GM23338 (cell line): ENCODE data around the gene CD86. TPM values are rescaled to one million over a fixed set of nuclear protein-coding genes. Genes with fewer than 3 reads are reported as not detected.

ENCODE experiments used
- ATAC-seq: fragments of 200-7000 bp; cut with Tn5 transposase; 3 replicates; pipeline ENCODE4 v1.9.1; 2020
- DNase-seq: peaks from one replicate; pipeline ENCODE4 v3.0.0-alpha.2; 2015; ENCODE audit warnings: low spot score
- H2AFZ ChIP-seq: fragments of 200-600 bp; sonication (generic); 2 replicates; pipeline ENCODE4 v1.8.0; 2016; ENCODE audit warnings: antibody characterized with exemption, mild to moderate bottlenecking, moderate library complexity
- H3F3A ChIP-seq: fragments of 200-600 bp; sonication (generic); replicated peaks from 2 replicates; pipeline ENCODE4 v1.8.0; 2017; ENCODE audit warnings: antibody characterized with exemption, mixed run types, low read depth
- H3K27ac ChIP-seq: fragments of 200-600 bp; sonication (generic); 2 replicates; pipeline ENCODE4 v1.6.1; 2016; ENCODE audit warnings: low read depth
- H3K27me3 ChIP-seq: fragments of 200-600 bp; sonication (generic); 2 replicates; pipeline ENCODE4 v1.8.0; 2016; ENCODE audit warnings: mild to moderate bottlenecking, mixed run types, moderate library complexity; ENCODE audit not compliant: insufficient read depth
- H3K36me3 ChIP-seq: fragments of 200-600 bp; sonication (generic); 2 replicates; pipeline ENCODE4 v1.8.0; 2016; ENCODE audit warnings: mild to moderate bottlenecking; ENCODE audit not compliant: insufficient read depth
- H3K4me1 ChIP-seq: fragments of 200-600 bp; sonication (generic); 2 replicates; pipeline ENCODE4 v1.8.0; 2016; ENCODE audit warnings: mild to moderate bottlenecking, moderate library complexity; ENCODE audit not compliant: insufficient read depth
- H3K4me2 ChIP-seq: fragments of 200-600 bp; sonication (generic); 2 replicates; pipeline ENCODE4 v1.7.1; 2017; ENCODE audit warnings: mixed run types
- H3K4me3 ChIP-seq: fragments of 200-600 bp; sonication (generic); 2 replicates; pipeline ENCODE4 v1.6.1; 2016; ENCODE audit warnings: mixed run types
- H3K79me2 ChIP-seq: fragments of 200-600 bp; sonication (generic); replicated peaks from 2 replicates; pipeline ENCODE4 v1.8.0; 2017; ENCODE audit warnings: mild to moderate bottlenecking; ENCODE audit not compliant: insufficient read depth
- H3K9me2 ChIP-seq: fragments of 200-600 bp; sonication (generic); 2 replicates; pipeline ENCODE4 v1.8.0; 2017; ENCODE audit not compliant: insufficient read depth
- H4K20me1 ChIP-seq: fragments of 200-600 bp; sonication (generic); replicated peaks from 2 replicates; pipeline ENCODE4 v1.8.0; 2017; ENCODE audit warnings: mild to moderate bottlenecking; ENCODE audit not compliant: insufficient read depth
- H3K27ac Mint-ChIP-seq: 2 replicates; pipeline ENCODE4 v1.8.0; 2020; ENCODE audit warnings: inconsistent platforms, mild to moderate bottlenecking, moderate library complexity, mixed read lengths
- H3K27me3 Mint-ChIP-seq: 3 replicates; pipeline ENCODE4 v1.8.0; 2022; ENCODE audit warnings: low read depth, mild to moderate bottlenecking, moderate library complexity, mixed read lengths, inconsistent platforms; ENCODE audit not compliant: insufficient read depth, poor library complexity
- H3K36me3 Mint-ChIP-seq: 3 replicates; pipeline ENCODE4 v1.8.0; 2021; ENCODE audit warnings: low read depth, mild to moderate bottlenecking, inconsistent platforms, moderate library complexity, mixed read lengths
- H3K4me1 Mint-ChIP-seq: 3 replicates; pipeline ENCODE4 v1.8.0; 2020; ENCODE audit warnings: mild to moderate bottlenecking, inconsistent platforms, mixed read lengths
- H3K4me3 Mint-ChIP-seq: 3 replicates; pipeline ENCODE4 v1.8.0; 2021; ENCODE audit warnings: moderate library complexity, mild to moderate bottlenecking, inconsistent platforms, mixed read lengths
- H3K9me3 Mint-ChIP-seq: 3 replicates; pipeline ENCODE4 v1.8.0; 2020; ENCODE audit warnings: moderate library complexity, mild to moderate bottlenecking, inconsistent platforms, mixed read lengths
- EZH2phosphoT487 ChIP-seq: fragments of 200-600 bp; sonication (generic); IDR thresholded peaks from one replicate; pipeline ENCODE4 v1.8.1; 2018; ENCODE audit warnings: antibody characterized with exemption; ENCODE audit not compliant: unreplicated experiment
- JUNB ChIP-seq: IDR thresholded peaks from one replicate; pipeline ENCODE4 v1.6.1; 2016; ENCODE audit warnings: antibody characterized with exemption; ENCODE audit not compliant: unreplicated experiment
- NANOG ChIP-seq: IDR thresholded peaks from 2 replicates; pipeline ENCODE4 v1.6.1; 2016; ENCODE audit warnings: antibody characterized with exemption, borderline replicate concordance
- POLR2AphosphoS5 ChIP-seq: IDR thresholded peaks from 2 replicates; pipeline ENCODE4 v1.6.1; 2016; ENCODE audit warnings: antibody characterized with exemption, low read depth
- polyA plus RNA-seq: library from polyadenylated mRNA; unstranded; fragments of >200 nt; fragmentation: Nextera tagmentation; extraction: Ambion mirVana; gene quantifications from 2 replicates; pipeline ENCODE4 v1.2.1, GENCODE V29; 2016
- total RNA-seq: library from RNA; depleted of rRNA; stranded (reverse); fragments of >200 nt; shearing (Covaris generic); gene quantifications from 2 replicates; pipeline ENCODE4 v1.2.3, GENCODE V29; 2014
- TF ChIP-seq, protein P1 (sequence below): fragments of 250-450 bp; sonication (Bioruptor Pico); IDR thresholded peaks from 2 replicates; pipeline ENCODE4 v1.5.0; 2020; ENCODE audit warnings: mild to moderate bottlenecking, moderate library complexity
- TF ChIP-seq, protein P2 (sequence below), 2 experiments: fragments of 200-600 bp in 1 of 2; sonication (generic) in 1 of 2; conservative IDR thresholded peaks; 2 replicates each; pipeline versions ENCODE4 v1.5.1 to v1.6.1; 2016 to 2017; ENCODE audit warnings: antibody characterized with exemption in 2 of 2, low read depth in 2 of 2, mild to moderate bottlenecking in 2 of 2, moderate library complexity in 1 of 2

Gene CD86
- total and polyA plus RNA-seq, 2 experiments from 2014 or later, result 0.97 TPM; not detected in 1

DNA sequence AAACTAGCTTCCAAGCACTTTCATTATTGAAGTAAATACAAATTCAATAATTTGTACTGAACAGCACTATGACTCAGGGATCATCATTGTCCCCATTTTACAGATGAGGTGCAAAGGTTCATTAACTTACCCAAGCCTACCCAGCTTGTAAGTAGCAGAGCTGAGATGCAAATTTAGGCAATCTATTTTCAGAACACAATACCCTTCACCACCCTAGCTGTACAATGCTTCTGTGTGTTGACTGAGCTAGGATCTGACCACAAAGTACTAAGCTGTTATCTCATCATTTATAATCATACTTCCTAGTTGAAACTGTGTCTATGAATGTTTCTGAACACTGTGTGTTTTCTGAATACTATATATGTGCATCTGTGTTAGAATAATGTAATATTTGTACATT lies 29.9 kb upstream of the CD86 start (continued):
- TF ChIP-seq, protein P1, sequence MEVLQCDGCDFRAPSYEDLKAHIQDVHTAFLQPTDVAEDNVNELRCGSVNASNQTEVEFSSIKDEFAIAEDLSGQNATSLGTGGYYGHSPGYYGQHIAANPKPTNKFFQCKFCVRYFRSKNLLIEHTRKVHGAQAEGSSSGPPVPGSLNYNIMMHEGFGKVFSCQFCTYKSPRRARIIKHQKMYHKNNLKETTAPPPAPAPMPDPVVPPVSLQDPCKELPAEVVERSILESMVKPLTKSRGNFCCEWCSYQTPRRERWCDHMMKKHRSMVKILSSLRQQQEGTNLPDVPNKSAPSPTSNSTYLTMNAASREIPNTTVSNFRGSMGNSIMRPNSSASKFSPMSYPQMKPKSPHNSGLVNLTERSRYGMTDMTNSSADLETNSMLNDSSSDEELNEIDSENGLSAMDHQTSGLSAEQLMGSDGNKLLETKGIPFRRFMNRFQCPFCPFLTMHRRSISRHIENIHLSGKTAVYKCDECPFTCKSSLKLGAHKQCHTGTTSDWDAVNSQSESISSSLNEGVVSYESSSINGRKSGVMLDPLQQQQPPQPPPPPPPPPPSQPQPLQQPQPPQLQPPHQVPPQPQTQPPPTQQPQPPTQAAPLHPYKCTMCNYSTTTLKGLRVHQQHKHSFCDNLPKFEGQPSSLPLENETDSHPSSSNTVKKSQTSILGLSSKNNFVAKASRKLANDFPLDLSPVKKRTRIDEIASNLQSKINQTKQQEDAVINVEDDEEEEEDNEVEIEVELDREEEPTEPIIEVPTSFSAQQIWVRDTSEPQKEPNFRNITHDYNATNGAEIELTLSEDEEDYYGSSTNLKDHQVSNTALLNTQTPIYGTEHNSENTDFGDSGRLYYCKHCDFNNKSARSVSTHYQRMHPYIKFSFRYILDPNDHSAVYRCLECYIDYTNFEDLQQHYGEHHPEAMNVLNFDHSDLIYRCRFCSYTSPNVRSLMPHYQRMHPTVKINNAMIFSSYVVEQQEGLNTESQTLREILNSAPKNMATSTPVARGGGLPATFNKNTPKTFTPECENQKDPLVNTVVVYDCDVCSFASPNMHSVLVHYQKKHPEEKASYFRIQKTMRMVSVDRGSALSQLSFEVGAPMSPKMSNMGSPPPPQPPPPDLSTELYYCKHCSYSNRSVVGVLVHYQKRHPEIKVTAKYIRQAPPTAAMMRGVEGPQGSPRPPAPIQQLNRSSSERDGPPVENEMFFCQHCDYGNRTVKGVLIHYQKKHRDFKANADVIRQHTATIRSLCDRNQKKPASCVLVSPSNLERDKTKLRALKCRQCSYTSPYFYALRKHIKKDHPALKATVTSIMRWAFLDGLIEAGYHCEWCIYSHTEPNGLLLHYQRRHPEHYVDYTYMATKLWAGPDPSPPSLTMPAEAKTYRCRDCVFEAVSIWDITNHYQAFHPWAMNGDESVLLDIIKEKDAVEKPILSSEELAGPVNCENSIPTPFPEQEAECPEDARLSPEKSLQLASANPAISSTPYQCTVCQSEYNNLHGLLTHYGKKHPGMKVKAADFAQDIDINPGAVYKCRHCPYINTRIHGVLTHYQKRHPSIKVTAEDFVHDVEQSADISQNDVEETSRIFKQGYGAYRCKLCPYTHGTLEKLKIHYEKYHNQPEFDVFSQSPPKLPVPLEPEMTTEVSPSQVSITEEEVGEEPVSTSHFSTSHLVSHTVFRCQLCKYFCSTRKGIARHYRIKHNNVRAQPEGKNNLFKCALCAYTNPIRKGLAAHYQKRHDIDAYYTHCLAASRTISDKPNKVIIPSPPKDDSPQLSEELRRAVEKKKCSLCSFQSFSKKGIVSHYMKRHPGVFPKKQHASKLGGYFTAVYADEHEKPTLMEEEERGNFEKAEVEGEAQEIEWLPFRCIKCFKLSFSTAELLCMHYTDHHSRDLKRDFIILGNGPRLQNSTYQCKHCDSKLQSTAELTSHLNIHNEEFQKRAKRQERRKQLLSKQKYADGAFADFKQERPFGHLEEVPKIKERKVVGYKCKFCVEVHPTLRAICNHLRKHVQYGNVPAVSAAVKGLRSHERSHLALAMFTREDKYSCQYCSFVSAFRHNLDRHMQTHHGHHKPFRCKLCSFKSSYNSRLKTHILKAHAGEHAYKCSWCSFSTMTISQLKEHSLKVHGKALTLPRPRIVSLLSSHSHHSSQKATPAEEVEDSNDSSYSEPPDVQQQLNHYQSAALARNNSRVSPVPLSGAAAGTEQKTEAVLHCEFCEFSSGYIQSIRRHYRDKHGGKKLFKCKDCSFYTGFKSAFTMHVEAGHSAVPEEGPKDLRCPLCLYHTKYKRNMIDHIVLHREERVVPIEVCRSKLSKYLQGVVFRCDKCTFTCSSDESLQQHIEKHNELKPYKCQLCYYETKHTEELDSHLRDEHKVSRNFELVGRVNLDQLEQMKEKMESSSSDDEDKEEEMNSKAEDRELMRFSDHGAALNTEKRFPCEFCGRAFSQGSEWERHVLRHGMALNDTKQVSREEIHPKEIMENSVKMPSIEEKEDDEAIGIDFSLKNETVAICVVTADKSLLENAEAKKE, result no peak
- no peak for TF ChIP-seq EZH2phosphoT487
- TF ChIP-seq, protein P2, sequence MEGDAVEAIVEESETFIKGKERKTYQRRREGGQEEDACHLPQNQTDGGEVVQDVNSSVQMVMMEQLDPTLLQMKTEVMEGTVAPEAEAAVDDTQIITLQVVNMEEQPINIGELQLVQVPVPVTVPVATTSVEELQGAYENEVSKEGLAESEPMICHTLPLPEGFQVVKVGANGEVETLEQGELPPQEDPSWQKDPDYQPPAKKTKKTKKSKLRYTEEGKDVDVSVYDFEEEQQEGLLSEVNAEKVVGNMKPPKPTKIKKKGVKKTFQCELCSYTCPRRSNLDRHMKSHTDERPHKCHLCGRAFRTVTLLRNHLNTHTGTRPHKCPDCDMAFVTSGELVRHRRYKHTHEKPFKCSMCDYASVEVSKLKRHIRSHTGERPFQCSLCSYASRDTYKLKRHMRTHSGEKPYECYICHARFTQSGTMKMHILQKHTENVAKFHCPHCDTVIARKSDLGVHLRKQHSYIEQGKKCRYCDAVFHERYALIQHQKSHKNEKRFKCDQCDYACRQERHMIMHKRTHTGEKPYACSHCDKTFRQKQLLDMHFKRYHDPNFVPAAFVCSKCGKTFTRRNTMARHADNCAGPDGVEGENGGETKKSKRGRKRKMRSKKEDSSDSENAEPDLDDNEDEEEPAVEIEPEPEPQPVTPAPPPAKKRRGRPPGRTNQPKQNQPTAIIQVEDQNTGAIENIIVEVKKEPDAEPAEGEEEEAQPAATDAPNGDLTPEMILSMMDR (conservative IDR thresholded peaks at IDR 0.05; ENCODE audit: low read depth in 2 of 2), result no peak
- no peak for TF ChIP-seq NANOG

- Mint-ChIP-seq H3K36me3 (peaks cover 4% of the 10 kb centered on the region; the same call in 2 of the 3 replicates), H3K4me3 (no peak overlapping the region), H3K4me1 (peaks cover 4% of the 10 kb centered on the region), H3K27me3 (peaks cover 6% of the 10 kb centered on the region), H3K9me3 (peaks cover 14% of the 10 kb centered on the region), H3K27ac (no peak overlapping the region)
- H3K9me2 ChIP-seq, result peaks cover 7% of the 10 kb centered on the region; the same call in 1 of the 2 replicates
- no peak overlapping the region for H3K27ac ChIP-seq
- no peak overlapping the region for H3K4me2 ChIP-seq
- H3K36me3 ChIP-seq, result no peaks in the 10 kb centered on the region
- TF ChIP-seq POLR2AphosphoS5, result no peak
- no peak for TF ChIP-seq JUNB
- H3F3A ChIP-seq, result no peaks in the 10 kb centered on the region
- H2AFZ ChIP-seq, result peak overlapping the region; percentile 88
- H3K4me3 ChIP-seq, result no peak overlapping the region
- H3K4me1 ChIP-seq, result no peaks in the 10 kb centered on the region
- no peaks in the 10 kb centered on the region for H4K20me1 ChIP-seq
- DNase-seq (no peak), ATAC-seq (no peak)
- H3K79me2 ChIP-seq, result no peaks in the 10 kb centered on the region
- H3K27me3 ChIP-seq, result no peaks in the 10 kb centered on the region
Observed at GRCh38 chr3:122030381-122031122, 24.6 kb upstream of the CD86 start.
